H4 (cell line): ENCODE results near the gene GRIA2. TPM values are rescaled to one million over a fixed set of nuclear protein-coding genes. Genes with fewer than 3 reads are reported as not detected.
"Not testable (repeated sequence)": the region's sequence is repeated elsewhere in the genome, so short reads cannot be mapped to it uniquely, and the experiment has no call there.

ENCODE experiments used
- DNase-seq: peaks from one replicate; pipeline ENCODE4 v3.0.0-alpha.2; 2015; ENCODE audit warnings: low spot score
- total RNA-seq: library from RNA; depleted of rRNA; stranded (reverse); fragments of >200 nt; shearing (Covaris generic); gene quantifications from 2 replicates; pipeline ENCODE4 v1.2.3, GENCODE V29; 2014

The GRIA2 gene
- total RNA-seq, 1 experiment from 2014 or later, result not detected

GRCh38 chr4:157258165-157258564 is 37.6 kb downstream of the GRIA2 start:
- DNase-seq, result not testable (repeated sequence)

- peak; percentile 61 for DNase-seq
Observed at GRCh38 chr4:157265281-157265680, 44.8 kb downstream of the GRIA2 start.

GRCh38 chr4:157270108-157270507 is 49.6 kb downstream of the GRIA2 start:
- no peak for DNase-seq

DNA sequence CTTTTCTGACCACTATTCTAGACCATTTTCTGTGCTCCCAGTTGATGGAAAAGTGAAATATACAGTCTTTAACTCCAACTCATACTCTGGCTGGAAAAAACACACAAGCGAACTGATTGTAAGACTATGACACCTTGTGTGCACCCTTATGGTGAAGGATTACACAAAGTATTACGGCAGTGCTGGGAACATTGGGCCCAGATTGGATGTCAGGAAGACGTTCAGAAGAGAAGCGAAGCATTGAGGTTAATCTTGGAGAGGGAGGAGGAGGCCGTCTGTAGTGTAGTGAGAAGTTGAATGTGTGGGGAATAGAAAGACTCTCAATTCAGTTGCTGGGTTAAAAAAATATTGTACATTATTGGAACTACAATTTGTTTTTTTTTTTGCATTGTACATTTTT is 50.0 kb downstream of the GRIA2 start:
- DNase-seq, result no peak

DNA sequence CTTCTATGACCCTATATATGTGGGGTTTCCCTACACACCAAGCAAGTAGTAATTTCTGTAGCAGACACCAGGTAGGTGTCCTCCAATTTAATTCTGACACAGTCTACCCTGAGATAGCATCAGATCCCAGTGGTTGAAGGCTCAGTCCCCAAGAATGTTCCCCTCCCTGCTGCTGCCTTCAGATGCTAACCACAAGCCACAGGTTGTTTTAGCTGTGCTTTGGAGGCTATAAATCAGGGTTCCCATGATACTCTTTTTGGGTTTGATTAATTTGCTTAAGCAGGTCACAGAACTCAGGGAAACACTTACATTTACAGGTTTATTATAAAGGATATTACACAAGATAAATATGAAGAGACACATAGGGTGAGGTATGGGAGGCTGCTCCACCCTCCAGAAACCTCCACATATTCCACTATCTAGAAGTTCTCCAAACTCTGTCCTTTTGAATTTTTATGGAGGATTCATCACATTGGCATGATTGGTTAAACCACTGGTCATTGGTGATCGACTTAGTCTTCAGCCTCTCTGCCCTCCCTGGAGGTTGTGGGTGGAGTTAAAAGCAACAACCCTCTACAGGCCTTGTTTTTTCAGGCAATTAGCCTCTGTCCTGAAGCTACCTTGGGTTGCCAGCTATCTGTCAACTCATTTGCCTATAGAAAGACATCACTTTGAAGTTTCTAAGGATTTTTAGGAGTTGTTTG is 50.8 kb downstream of the GRIA2 start:
- peak; percentile 67 for DNase-seq

DNA sequence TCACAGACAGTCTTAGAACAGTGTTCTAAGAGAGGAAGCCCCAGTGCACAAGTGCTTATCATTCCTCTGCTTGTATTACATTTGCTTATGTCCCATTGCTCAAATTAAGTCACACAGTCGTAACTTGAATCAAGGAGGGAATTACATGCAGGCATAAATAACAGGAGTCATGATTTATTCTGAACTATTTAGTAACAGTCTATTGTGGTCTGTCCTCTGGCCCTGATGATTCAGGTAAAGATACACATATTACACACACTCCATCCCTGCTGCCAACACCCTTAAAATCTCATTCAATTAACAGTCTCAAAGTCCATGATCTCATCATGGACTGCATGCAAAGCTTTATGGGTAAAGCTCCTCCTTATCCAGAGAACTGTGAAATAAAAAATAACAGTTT is 60.1 kb downstream of the GRIA2 start:
- peak; percentile 16 for DNase-seq

- no peak for DNase-seq
Observed at GRCh38 chr4:157282019-157282418, 61.5 kb downstream of the GRIA2 start.

DNA sequence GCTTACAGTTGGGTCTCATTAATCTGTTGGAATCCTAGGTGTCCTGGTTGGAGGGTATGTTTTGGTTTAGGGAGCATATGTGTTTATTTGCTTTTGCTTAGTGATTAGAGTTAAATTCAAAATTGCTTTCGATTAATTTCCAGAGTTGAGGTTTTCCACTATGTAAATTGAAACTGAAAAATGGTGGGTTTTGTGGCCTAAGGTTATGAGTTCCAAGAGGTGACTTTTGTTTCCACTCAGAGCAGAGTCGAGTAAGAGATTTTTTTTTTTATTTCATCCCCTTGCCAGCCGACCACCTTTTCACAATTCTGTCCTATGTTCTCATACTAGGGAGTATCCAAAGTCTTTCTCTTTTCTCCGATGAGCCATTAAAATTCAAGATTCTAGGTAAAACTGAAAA is 66.9 kb downstream of the GRIA2 start:
- DNase-seq, result no peak

- DNase-seq, result no peak
Observed at GRCh38 chr4:157290622-157291021, 70.1 kb downstream of the GRIA2 start.

GRCh38 chr4:157291071-157291470 is 70.5 kb downstream of the GRIA2 start:
- DNase-seq, result no peak

- no peak for DNase-seq
Observed at GRCh38 chr4:157293673-157294072, 73.1 kb downstream of the GRIA2 start.

DNA sequence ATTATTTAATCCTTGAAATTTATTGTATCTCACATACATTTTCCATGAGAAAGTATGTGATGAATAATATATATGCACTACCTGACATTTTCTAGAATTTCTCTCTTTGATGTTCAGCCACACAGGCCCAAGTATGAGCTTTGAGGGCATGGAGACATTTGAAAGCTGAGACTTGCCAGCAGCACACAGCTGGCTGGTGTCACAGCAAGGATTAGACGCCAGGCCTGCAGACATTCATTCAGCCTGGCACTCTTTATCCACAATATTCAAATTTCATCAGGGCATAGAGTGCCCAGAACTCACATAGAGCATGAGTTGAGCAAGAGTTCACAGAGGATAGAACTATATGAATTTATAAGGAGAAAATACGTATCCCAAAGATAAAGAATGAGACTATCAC is 74.0 kb downstream of the GRIA2 start:
- no peak for DNase-seq

GRCh38 chr4:157300701-157301100 is 80.2 kb downstream of the GRIA2 start:
- peak; percentile 8 for DNase-seq

DNA sequence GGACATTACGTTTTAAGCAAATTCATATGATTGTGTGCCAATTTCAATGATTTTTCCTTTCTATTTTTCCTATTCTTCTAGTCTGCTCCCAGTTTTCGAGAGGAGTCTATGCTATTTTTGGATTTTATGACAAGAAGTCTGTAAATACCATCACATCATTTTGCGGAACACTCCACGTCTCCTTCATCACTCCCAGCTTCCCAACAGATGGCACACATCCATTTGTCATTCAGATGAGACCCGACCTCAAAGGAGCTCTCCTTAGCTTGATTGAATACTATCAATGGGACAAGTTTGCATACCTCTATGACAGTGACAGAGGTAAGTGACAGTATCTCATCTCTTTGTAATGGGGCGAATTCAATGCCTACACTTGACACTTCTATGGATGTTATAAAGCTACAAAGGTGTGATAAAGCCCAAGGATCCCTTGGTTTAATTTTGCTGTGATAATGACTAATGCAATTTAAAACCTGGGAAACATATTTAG is 83.0 kb downstream of the GRIA2 start:
- DNase-seq, result no peak

GRCh38 chr4:157304769-157305168 is 84.2 kb downstream of the GRIA2 start:
- no peak for DNase-seq

GRCh38 chr4:157312702-157313101 is 92.2 kb downstream of the GRIA2 start:
- DNase-seq, result no peak

- no peak for DNase-seq
Observed at GRCh38 chr4:157314906-157315305, 94.4 kb downstream of the GRIA2 start.

DNA sequence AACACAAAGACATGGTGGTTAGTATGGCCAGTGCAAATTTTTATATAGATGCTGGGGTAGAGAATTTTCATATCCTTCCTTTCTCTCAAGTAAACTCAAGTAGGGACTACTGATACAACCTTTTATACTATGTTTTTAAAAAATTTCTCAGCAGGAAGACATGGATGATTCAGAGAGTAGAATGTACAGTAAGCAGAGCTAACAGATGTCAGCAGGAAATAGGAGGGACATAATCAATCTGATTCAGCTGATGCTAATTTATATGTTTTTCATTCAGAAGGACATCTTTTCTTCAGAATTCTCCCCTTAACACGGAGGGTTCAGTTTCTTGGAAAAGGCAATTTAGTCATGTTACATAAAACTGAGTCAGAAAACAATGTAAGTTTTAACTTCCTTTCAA is 95.4 kb downstream of the GRIA2 start:
- no peak for DNase-seq

DNA sequence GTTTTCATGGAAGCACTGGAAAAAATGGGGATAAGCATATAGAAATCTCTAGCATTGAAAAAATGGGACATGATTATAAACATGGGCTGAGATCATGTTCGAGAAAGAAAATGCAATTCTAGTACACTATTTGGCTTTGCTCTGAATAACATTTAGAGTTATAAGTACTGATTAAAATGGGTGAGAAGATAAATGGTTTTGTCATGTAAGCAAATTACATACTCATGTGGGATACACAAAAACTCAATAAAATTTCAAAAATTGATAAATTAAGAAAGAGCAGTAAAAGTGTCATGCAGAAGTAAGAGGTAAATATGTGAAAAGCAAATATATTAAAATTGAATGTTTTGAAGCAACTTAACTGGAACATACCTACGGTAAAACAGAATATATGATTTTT is 99.6 kb downstream of the GRIA2 start:
- DNase-seq, result no peak

DNA sequence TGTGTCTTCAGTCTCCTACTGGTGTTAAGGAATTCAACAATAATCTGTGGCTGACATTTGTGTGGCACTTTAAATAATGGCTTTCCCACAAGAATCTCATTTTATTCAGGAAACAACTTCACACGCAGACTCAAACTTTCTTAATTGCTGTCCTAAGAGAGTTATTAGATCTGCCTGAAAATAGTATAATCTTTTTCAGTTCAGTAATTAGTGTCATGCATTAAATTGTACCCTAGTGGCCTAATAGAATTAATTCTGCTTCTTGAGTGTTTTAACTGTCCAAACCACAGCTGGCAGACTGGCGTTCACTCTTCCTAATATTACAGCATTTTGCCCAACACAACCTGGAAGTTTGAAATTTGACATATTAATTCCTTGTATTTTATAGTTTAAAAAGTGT is 107.1 kb downstream of the GRIA2 start:
- DNase-seq, result no peak

DNA sequence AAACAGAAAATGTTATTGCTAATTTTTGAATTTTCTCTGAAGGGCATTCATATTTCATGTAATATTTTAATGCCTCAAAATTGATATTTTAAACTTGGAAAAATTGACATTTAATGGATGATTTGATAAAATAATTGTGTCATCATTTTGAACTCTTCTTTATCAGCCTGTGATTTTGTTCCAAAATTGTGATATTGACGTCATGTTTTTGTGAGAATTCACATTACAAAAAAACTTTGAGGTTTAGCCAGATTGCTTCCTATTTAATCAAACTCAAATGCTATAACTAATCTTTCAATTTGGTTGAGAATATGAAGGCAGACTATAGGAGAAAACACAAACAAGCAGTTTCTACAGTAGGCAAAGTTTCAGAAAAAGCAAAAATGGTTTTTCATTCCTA is 137.4 kb downstream of the GRIA2 start:
- no peak for DNase-seq

GRCh38 chr4:157358439-157358838 is 137.9 kb downstream of the GRIA2 start:
- DNase-seq, result no peak

- DNase-seq, result no peak
Observed at GRCh38 chr4:157358851-157359250, 138.3 kb downstream of the GRIA2 start.

DNA sequence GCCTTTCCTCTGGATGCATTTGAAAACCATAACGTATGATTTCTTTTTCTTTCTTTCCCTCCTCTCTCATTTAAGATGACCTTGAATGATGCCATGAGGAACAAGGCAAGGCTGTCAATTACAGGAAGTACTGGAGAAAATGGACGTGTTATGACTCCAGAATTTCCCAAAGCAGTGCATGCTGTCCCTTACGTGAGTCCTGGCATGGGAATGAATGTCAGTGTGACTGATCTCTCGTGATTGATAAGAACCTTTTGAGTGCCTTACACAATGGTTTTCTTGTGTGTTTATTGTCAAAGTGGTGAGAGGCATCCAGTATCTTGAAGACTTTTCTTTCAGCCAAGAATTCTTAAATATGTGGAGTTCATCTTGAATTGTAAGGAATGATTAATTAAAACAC is 142.8 kb downstream of the GRIA2 start:
- no peak for DNase-seq
